WTC11 (cell line): Measurements from ENCODE around the gene ANKRD17. TPM values are rescaled to one million over a fixed set of nuclear protein-coding genes. Genes with fewer than 3 reads are reported as not detected.
A peak's percentile ranks its signal among the peaks of the same experiment; 100 is the strongest.

Source experiments
- ATAC-seq: fragments of 200-7000 bp; cut with Tn5 transposase; 2 replicates; pipeline ENCODE4 v1.10.0; 2021; ENCODE audit warnings: mild to moderate bottlenecking, moderate library complexity
- CTCF ChIA-PET: fragments of 300-600 bp; sonication (Branson Sonifier 250); formaldehyde crosslinking; loops from one replicate; lab custom pipeline; 2021; ENCODE audit warnings: antibody characterized with exemption; lab: Charles Lee
- POLR2A ChIA-PET: fragments of 350-600 bp; sonication (Branson Sonifier 250); formaldehyde crosslinking; loops from one replicate; lab custom pipeline; 2021; ENCODE audit warnings: antibody characterized with exemption; lab: Charles Lee
- DNase-seq: peaks from one replicate; pipeline ENCODE4 v3.0.0; 2021; ENCODE audit warnings: low spot score
- H3K27ac Mint-ChIP-seq: 2 replicates; pipeline ENCODE4 v1.8.0; 2021; ENCODE audit warnings: mixed read lengths
- H3K27me3 Mint-ChIP-seq: 2 replicates; pipeline ENCODE4 v1.8.0; 2021; ENCODE audit warnings: low read depth, mild to moderate bottlenecking, moderate library complexity, mixed read lengths
- H3K36me3 Mint-ChIP-seq: 2 replicates; pipeline ENCODE4 v1.8.0; 2021; ENCODE audit warnings: mixed read lengths
- H3K4me1 Mint-ChIP-seq: 2 replicates; pipeline ENCODE4 v1.8.0; 2022; ENCODE audit warnings: mixed read lengths
- H3K4me3 Mint-ChIP-seq: 2 replicates; pipeline ENCODE4 v1.8.0; 2021; ENCODE audit warnings: mild to moderate bottlenecking, moderate library complexity, mixed read lengths
- H3K9me3 Mint-ChIP-seq: 2 replicates; pipeline ENCODE4 v1.8.0; 2021; ENCODE audit warnings: mixed read lengths
- CBFB ChIP-seq: sonication (generic); formaldehyde crosslinking; IDR thresholded peaks from 2 replicates; pipeline ENCODE4 v1.8.1; 2022; ENCODE audit warnings: mild to moderate bottlenecking, low read depth, missing genetic modification reagents
- CREB1 ChIP-seq: sonication (generic); formaldehyde crosslinking; IDR thresholded peaks from 2 replicates; pipeline ENCODE4 v1.8.0; 2023; ENCODE audit warnings: mild to moderate bottlenecking, missing genetic modification reagents
- ELF4 ChIP-seq: sonication (generic); formaldehyde crosslinking; IDR thresholded peaks from 2 replicates; pipeline ENCODE4 v1.8.1; 2022; ENCODE audit warnings: low read depth, mild to moderate bottlenecking, moderate library complexity, missing genetic modification reagents
- HMGA2 ChIP-seq: fragments of 250-450 bp; sonication (Bioruptor Pico); IDR thresholded peaks from 2 replicates; pipeline ENCODE4 v1.4.0; 2021; ENCODE audit warnings: mild to moderate bottlenecking, moderate library complexity
- NR3C1 ChIP-seq: sonication (generic); formaldehyde crosslinking; conservative IDR thresholded peaks from 2 replicates; pipeline ENCODE4 v1.8.1; 2023; ENCODE audit warnings: low read depth, mild to moderate bottlenecking, missing genetic modification reagents
- PRDM15 ChIP-seq: sonication (generic); formaldehyde crosslinking; IDR thresholded peaks from 2 replicates; pipeline ENCODE4 v1.8.0; 2022; ENCODE audit warnings: missing genetic modification reagents
- RELA ChIP-seq: sonication (generic); formaldehyde crosslinking; IDR thresholded peaks from 2 replicates; pipeline ENCODE4 v1.8.1; 2022; ENCODE audit warnings: missing genetic modification reagents, mild to moderate bottlenecking, borderline replicate concordance
- SMAD3 ChIP-seq: sonication (generic); formaldehyde crosslinking; IDR thresholded peaks from 2 replicates; pipeline ENCODE4 v1.8.0; 2022; ENCODE audit warnings: missing genetic modification reagents, mild to moderate bottlenecking, borderline replicate concordance
- TP53 ChIP-seq: sonication (generic); formaldehyde crosslinking; IDR thresholded peaks from 2 replicates; pipeline ENCODE4 v1.8.1; 2023; ENCODE audit warnings: mild to moderate bottlenecking, missing genetic modification reagents
- ZNF423 ChIP-seq: fragments of 250-450 bp; sonication (Bioruptor Pico); IDR thresholded peaks from 2 replicates; pipeline ENCODE4 v2.1.2; 2022; ENCODE audit warnings: mild to moderate bottlenecking, moderate library complexity
- total RNA-seq: library from RNA; stranded (reverse); gene quantifications from 3 replicates; pipeline ENCODE4 v1.2.3, GENCODE V29; 2021
- TF ChIP-seq, protein P1 (sequence below): sonication (generic); formaldehyde crosslinking; IDR thresholded peaks from 2 replicates; pipeline ENCODE4 v1.8.1; 2023; ENCODE audit warnings: mild to moderate bottlenecking, missing genetic modification reagents, borderline replicate concordance
- TF ChIP-seq, protein P2 (sequence below): sonication (generic); formaldehyde crosslinking; IDR thresholded peaks from 2 replicates; pipeline ENCODE4 v1.8.1; 2023; ENCODE audit warnings: mild to moderate bottlenecking, missing genetic modification reagents
- TF ChIP-seq, protein P3 (sequence below): fragments of 250-450 bp; sonication (Bioruptor Pico); IDR thresholded peaks from 2 replicates; pipeline ENCODE4 v1.8.0; 2021; ENCODE audit warnings: mild to moderate bottlenecking
- TF ChIP-seq, protein P4 (sequence below): sonication (generic); formaldehyde crosslinking; IDR thresholded peaks from 2 replicates; pipeline ENCODE4 v1.8.1; 2023; ENCODE audit warnings: mild to moderate bottlenecking, moderate library complexity, missing genetic modification reagents
- TF ChIP-seq, protein P5 (sequence below): sonication (generic); formaldehyde crosslinking; IDR thresholded peaks from 2 replicates; pipeline ENCODE4 v1.8.0; 2022; ENCODE audit warnings: mild to moderate bottlenecking, missing genetic modification reagents

ANKRD17 gene
- total RNA-seq, 1 experiment from 2014 or later: 76.0 TPM

DNA sequence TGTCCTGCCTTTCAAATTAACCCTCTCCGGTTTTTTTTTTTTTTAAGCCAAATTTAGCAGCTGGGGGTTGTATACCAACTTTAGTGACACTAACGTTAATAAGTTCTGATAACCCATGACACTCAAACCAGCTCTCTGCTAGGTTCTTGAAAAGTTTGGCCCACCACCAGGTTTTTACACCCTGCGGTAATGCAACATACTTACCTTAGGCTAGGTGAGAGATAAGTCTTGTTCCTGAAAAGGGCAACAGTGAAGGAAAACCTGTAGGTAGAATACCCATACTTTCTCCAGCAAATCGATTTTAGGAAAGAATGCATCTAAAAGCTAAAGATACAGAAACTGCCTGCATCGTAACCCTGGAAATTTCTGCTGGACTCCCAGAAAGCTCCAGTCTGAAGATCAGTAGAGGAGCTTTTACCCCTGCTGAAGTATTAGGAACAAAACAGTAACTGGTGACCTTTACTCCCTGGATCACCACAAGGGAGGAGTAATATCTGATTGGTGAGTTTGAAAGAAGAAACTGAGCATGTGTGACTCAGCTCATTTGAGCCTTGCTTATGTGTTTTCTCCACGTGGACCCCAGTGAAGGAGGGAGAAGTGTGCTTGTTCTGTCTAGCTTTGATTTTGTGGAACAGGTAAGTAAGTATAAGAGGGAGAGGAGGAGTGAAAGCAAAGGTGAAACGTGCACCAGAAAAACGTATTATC is 154.6 kb downstream of the ANKRD17 start (continued):
- no peak for TF ChIP-seq TP53
- TF ChIP-seq, all 79 proteins: peak for 0

GRCh38 chr4:73099143-73099542 is 159.5 kb downstream of the ANKRD17 start:
- ATAC-seq: peak; percentile 32
- TF ChIP-seq, protein P1, sequence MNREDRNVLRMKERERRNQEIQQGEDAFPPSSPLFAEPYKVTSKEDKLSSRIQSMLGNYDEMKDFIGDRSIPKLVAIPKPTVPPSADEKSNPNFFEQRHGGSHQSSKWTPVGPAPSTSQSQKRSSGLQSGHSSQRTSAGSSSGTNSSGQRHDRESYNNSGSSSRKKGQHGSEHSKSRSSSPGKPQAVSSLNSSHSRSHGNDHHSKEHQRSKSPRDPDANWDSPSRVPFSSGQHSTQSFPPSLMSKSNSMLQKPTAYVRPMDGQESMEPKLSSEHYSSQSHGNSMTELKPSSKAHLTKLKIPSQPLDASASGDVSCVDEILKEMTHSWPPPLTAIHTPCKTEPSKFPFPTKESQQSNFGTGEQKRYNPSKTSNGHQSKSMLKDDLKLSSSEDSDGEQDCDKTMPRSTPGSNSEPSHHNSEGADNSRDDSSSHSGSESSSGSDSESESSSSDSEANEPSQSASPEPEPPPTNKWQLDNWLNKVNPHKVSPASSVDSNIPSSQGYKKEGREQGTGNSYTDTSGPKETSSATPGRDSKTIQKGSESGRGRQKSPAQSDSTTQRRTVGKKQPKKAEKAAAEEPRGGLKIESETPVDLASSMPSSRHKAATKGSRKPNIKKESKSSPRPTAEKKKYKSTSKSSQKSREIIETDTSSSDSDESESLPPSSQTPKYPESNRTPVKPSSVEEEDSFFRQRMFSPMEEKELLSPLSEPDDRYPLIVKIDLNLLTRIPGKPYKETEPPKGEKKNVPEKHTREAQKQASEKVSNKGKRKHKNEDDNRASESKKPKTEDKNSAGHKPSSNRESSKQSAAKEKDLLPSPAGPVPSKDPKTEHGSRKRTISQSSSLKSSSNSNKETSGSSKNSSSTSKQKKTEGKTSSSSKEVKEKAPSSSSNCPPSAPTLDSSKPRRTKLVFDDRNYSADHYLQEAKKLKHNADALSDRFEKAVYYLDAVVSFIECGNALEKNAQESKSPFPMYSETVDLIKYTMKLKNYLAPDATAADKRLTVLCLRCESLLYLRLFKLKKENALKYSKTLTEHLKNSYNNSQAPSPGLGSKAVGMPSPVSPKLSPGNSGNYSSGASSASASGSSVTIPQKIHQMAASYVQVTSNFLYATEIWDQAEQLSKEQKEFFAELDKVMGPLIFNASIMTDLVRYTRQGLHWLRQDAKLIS (CRISPR knock-in tag): no peak
- TF ChIP-seq RELA (CRISPR knock-in tag) (no peak), PRDM15 (CRISPR knock-in tag) (no peak), CBFB (CRISPR knock-in tag) (no peak), SMAD3 (CRISPR knock-in tag) (no peak), NR3C1 (CRISPR knock-in tag) (no peak), HMGA2 (CRISPR knock-in tag) (no peak), ELF4 (CRISPR knock-in tag) (no peak)
- TF ChIP-seq, protein P2, sequence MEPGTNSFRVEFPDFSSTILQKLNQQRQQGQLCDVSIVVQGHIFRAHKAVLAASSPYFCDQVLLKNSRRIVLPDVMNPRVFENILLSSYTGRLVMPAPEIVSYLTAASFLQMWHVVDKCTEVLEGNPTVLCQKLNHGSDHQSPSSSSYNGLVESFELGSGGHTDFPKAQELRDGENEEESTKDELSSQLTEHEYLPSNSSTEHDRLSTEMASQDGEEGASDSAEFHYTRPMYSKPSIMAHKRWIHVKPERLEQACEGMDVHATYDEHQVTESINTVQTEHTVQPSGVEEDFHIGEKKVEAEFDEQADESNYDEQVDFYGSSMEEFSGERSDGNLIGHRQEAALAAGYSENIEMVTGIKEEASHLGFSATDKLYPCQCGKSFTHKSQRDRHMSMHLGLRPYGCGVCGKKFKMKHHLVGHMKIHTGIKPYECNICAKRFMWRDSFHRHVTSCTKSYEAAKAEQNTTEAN: no peak
- TF ChIP-seq, protein P3, sequence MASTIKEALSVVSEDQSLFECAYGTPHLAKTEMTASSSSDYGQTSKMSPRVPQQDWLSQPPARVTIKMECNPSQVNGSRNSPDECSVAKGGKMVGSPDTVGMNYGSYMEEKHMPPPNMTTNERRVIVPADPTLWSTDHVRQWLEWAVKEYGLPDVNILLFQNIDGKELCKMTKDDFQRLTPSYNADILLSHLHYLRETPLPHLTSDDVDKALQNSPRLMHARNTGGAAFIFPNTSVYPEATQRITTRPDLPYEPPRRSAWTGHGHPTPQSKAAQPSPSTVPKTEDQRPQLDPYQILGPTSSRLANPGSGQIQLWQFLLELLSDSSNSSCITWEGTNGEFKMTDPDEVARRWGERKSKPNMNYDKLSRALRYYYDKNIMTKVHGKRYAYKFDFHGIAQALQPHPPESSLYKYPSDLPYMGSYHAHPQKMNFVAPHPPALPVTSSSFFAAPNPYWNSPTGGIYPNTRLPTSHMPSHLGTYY (CRISPR knock-in tag): no peak
- TF ChIP-seq, all 79 proteins: peak for 0
- Mint-ChIP-seq H3K4me1 (peaks cover 2% of the 10 kb centered on the region), H3K4me3 (no peak overlapping the region), H3K27ac (no peak overlapping the region), H3K36me3 (peaks cover 41% of the 10 kb centered on the region), H3K27me3 (no peaks in the 10 kb centered on the region), H3K9me3 (no peaks in the 10 kb centered on the region)
- CTCF ChIA-PET: no interaction called here
- no peak for DNase-seq
- POLR2A ChIA-PET: no interaction called here

DNA sequence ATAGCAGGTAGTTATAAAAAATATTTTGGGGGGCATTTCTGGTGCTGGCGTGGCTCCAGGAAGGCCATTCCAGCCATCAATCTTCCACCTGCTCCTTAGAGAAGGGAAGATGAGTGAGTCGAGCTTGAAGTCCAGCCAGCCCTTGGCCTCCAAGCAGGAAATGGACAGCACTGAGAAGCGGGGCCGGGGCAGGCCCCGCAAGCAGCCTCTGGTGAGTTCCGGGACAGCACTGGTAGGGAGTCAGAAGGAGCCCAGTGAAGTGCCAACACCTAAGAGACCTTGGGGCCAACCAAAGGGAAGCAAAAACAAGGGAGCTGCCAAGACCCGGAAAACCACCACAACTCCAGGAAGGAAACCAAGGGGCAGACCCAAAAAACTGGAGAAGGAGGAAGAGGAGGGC is 159.9 kb downstream of the ANKRD17 start:
- ATAC-seq (no peak; the same call in 1 of the 2 replicates), DNase-seq (no peak)
- H3K27ac Mint-ChIP-seq: no peak overlapping the region
- H3K4me3 Mint-ChIP-seq: no peak overlapping the region
- H3K4me1 Mint-ChIP-seq: no peaks in the 10 kb centered on the region
- no peaks in the 10 kb centered on the region for H3K27me3 Mint-ChIP-seq
- TF ChIP-seq CREB1 (CRISPR knock-in tag): no peak
- TF ChIP-seq TP53: no peak
- TF ChIP-seq ZNF423 (CRISPR knock-in tag): no peak
- TF ChIP-seq, protein P4, sequence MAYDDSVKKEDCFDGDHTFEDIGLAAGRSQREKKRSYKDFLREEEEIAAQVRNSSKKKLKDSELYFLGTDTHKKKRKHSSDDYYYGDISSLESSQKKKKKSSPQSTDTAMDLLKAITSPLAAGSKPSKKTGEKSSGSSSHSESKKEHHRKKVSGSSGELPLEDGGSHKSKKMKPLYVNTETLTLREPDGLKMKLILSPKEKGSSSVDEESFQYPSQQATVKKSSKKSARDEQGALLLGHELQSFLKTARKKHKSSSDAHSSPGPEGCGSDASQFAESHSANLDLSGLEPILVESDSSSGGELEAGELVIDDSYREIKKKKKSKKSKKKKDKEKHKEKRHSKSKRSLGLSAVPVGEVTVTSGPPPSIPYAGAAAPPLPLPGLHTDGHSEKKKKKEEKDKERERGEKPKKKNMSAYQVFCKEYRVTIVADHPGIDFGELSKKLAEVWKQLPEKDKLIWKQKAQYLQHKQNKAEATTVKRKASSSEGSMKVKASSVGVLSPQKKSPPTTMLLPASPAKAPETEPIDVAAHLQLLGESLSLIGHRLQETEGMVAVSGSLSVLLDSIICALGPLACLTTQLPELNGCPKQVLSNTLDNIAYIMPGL: no peak
- TF ChIP-seq, protein P5, sequence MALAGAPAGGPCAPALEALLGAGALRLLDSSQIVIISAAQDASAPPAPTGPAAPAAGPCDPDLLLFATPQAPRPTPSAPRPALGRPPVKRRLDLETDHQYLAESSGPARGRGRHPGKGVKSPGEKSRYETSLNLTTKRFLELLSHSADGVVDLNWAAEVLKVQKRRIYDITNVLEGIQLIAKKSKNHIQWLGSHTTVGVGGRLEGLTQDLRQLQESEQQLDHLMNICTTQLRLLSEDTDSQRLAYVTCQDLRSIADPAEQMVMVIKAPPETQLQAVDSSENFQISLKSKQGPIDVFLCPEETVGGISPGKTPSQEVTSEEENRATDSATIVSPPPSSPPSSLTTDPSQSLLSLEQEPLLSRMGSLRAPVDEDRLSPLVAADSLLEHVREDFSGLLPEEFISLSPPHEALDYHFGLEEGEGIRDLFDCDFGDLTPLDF (CRISPR knock-in tag): no peak
- peaks cover 40% of the 10 kb centered on the region for H3K36me3 Mint-ChIP-seq
- H3K9me3 Mint-ChIP-seq: no peaks in the 10 kb centered on the region
- ChIA-PET POLR2A (no interaction called here), CTCF (no interaction called here)
